HG02571 (cell line): ENCODE results near the gene ADM5.

Experiments used
- ATAC-seq: cut with Tn5 transposase; IDR thresholded peaks from one replicate; pipeline ENCODE4 v1.9.1; 2021; ENCODE audit warnings: mild to moderate bottlenecking, moderate library complexity; ENCODE audit not compliant: unreplicated experiment

Gene ADM5

GRCh38 chr19:49658139-49658517, 31.3 kb upstream of the ADM5 start:
- no peak for ATAC-seq

- ATAC-seq = no peak
Measured at GRCh38 chr19:49658566-49659442, 30.6 kb upstream of the ADM5 start.

GRCh38 chr19:49660338-49660961, 28.9 kb upstream of the ADM5 start:
- no peak for ATAC-seq

GRCh38 chr19:49662011-49662410, 27.4 kb upstream of the ADM5 start:
- no peak for ATAC-seq

GRCh38 chr19:49663224-49663623, 26.2 kb upstream of the ADM5 start:
- no peak for ATAC-seq

GRCh38 chr19:49664171-49665035, 25.0 kb upstream of the ADM5 start:
- no peak for ATAC-seq

GRCh38 chr19:49665036-49665350, 24.4 kb upstream of the ADM5 start:
- ATAC-seq = no peak

GRCh38 chr19:49665351-49666119, 23.9 kb upstream of the ADM5 start, which contains the start of the genes BCL2L12 and IRF3:
Gene BCL2L12 (plus strand): TSS chr19:49665933. CDS start chr19:49666693, 760 bp downstream.
Gene IRF3 (minus strand): TSS chr19:49665857. CDS start chr19:49664838, 1,019 bp downstream.
- ATAC-seq = peak; percentile 90

- ATAC-seq = no peak
Measured at GRCh38 chr19:49666120-49666444, 23.3 kb upstream of the ADM5 start.

- no peak for ATAC-seq
Measured at GRCh38 chr19:49667473-49667872, 21.9 kb upstream of the ADM5 start.

- ATAC-seq = no peak
Measured at GRCh38 chr19:49669516-49669915, 19.9 kb upstream of the ADM5 start.

GRCh38 chr19:49672131-49672919, 17.1 kb upstream of the ADM5 start:
- no peak for ATAC-seq

GRCh38 chr19:49676136-49676783, 13.1 kb upstream of the ADM5 start:
- ATAC-seq = no peak

- ATAC-seq = peak; percentile 61
Measured at GRCh38 chr19:49676784-49677230, 12.6 kb upstream of the ADM5 start.

- ATAC-seq = no peak
Measured at GRCh38 chr19:49677231-49677900, 12.0 kb upstream of the ADM5 start, which contains the start of gene PRMT1. Gene PRMT1 (plus strand): TSS chr19:49677271. CDS start chr19:49677281, 10 bp downstream.

GRCh38 chr19:49677901-49678674, 11.3 kb upstream of the ADM5 start:
- ATAC-seq = no peak

- ATAC-seq = no peak
Measured at GRCh38 chr19:49678985-49679770, 10.2 kb upstream of the ADM5 start.
